Activated T-cell treated with anti-CD3 and anti-CD28 coated beads for 1 hour (primary cell): ENCODE data around the gene DNAJB5.

Experiments
- DNase-seq: peaks from one replicate; pipeline ENCODE4 v3.0.0-alpha.2; 2020; ENCODE audit warnings: low read depth

Gene DNAJB5

GRCh38 chr9:34984049-34984448, 5.5 kb upstream of the DNAJB5 start:
- DNase-seq, result no peak

GRCh38 chr9:34985311-34985899, 4.1 kb upstream of the DNAJB5 start:
- DNase-seq, result peak; percentile 41

GRCh38 chr9:34986540-34987047, 3.0 kb upstream of the DNAJB5 start:
- peak; percentile 20 for DNase-seq

GRCh38 chr9:34987160-34987901, 2.2 kb upstream of the DNAJB5 start:
- no peak for DNase-seq

- DNase-seq, result no peak
These were observed 1.1 kb upstream of the DNAJB5 start for GRCh38 chr9:34988218-34989002.

GRCh38 chr9:34989946-34990635, 546 bp downstream of the DNAJB5 start:
- DNase-seq, result peak; percentile 21

GRCh38 chr9:34990908-34991606, 1.5 kb downstream of the DNAJB5 start:
- DNase-seq, result no peak

- no peak for DNase-seq
These were observed 2.2 kb downstream of the DNAJB5 start for GRCh38 chr9:34991607-34992375.

GRCh38 chr9:34992376-34992951, 2.9 kb downstream of the DNAJB5 start:
- DNase-seq, result peak; percentile 15

GRCh38 chr9:34993502-34994259, 4.1 kb downstream of the DNAJB5 start:
- DNase-seq, result no peak

GRCh38 chr9:34994260-34994899, 4.8 kb downstream of the DNAJB5 start:
- DNase-seq, result no peak

- no peak for DNase-seq
These were observed 5.5 kb downstream of the DNAJB5 start for GRCh38 chr9:34994900-34995669.

GRCh38 chr9:34995670-34996060, 6.1 kb downstream of the DNAJB5 start:
- DNase-seq, result no peak

- no peak for DNase-seq
These were observed 6.8 kb downstream of the DNAJB5 start for GRCh38 chr9:34996181-34996904.

- no peak for DNase-seq
These were observed 7.3 kb downstream of the DNAJB5 start for GRCh38 chr9:34996905-34997279.

- DNase-seq, result no peak
These were observed 7.8 kb downstream of the DNAJB5 start for GRCh38 chr9:34997379-34997781.

GRCh38 chr9:34998266-34998665, 8.7 kb downstream of the DNAJB5 start:
- DNase-seq, result no peak

- no peak for DNase-seq
These were observed 10.0 kb downstream of the DNAJB5 start for GRCh38 chr9:34999576-34999975.
